Endothelial cell of umbilical vein (primary cell): ENCODE results near the gene ADCY3. TPM values are rescaled to one million over a fixed set of nuclear protein-coding genes. Genes with fewer than 3 reads are reported as not detected.

Experiments
- BruUV-seq: library from RNA; stranded (reverse); fragments of 400-500 nt; replicated peaks from 2 replicates; lab custom pipeline; 2021; lab: Mats Ljungman, UMichigan
- CTCF ChIA-PET: fragments of 300-600, 350-600 bp; sonication (Branson Sonifier 250); formaldehyde crosslinking; loops from one replicate; lab custom pipeline; 2021; ENCODE audit warnings: antibody characterized with exemption, inconsistent platforms; lab: Charles Lee
- POLR2A ChIA-PET: fragments of 300-600, 350-600 bp; sonication (Branson Sonifier 250); formaldehyde crosslinking; loops from one replicate; lab custom pipeline; 2021; ENCODE audit warnings: antibody characterized with exemption, inconsistent platforms; lab: Charles Lee
- DNase-seq: peaks from one replicate; pipeline ENCODE4 v3.0.0-alpha.2; 2011; ENCODE audit warnings: low read depth, low spot score
- FAIRE-seq: peaks from 2 replicates; lab custom pipeline; 2011; peaks lifted over from hg19 to GRCh38; lab: Jason Lieb, UNC
- H2AFZ ChIP-seq: 2 replicates; pipeline ENCODE4 v1.6.0; 2012; ENCODE audit warnings: low read depth, low read length, control low read depth, inconsistent platforms
- H3K27ac ChIP-seq: 2 replicates; pipeline ENCODE4 v1.5.1; 2011; ENCODE audit warnings: low read depth, mild to moderate bottlenecking, control low read depth, low read length, moderate library complexity; ENCODE audit not compliant: insufficient read depth
- H3K27me3 ChIP-seq, 2 experiments: 2 replicates each; pipeline versions ENCODE4 v1.6.0 to v1.6.1; 2011; ENCODE audit warnings: low read length in 2 of 2, mixed read lengths in 1 of 2; ENCODE audit not compliant: control insufficient read depth in 2 of 2, insufficient read depth in 2 of 2
- H3K36me3 ChIP-seq, 2 experiments: 2 replicates in 1 of 2; 3 replicates in 1 of 2; pipeline ENCODE4 v1.5.1; 2011; ENCODE audit warnings: low read length in 2 of 2, mild to moderate bottlenecking in 1 of 2, moderate library complexity in 1 of 2; ENCODE audit not compliant: control insufficient read depth in 2 of 2, insufficient read depth in 2 of 2; ENCODE audit errors: extremely low read depth in 1 of 2
- H3K4me1 ChIP-seq: 3 replicates; pipeline ENCODE4 v1.5.1; 2011; ENCODE audit warnings: mild to moderate bottlenecking, low read length; ENCODE audit not compliant: control insufficient read depth, insufficient read depth; ENCODE audit errors: extremely low read depth
- H3K4me2 ChIP-seq: 2 replicates; pipeline ENCODE4 v1.6.1; 2011; ENCODE audit warnings: low read length, control low read depth, mixed read lengths; ENCODE audit not compliant: insufficient read depth
- H3K4me3 ChIP-seq, 3 experiments: fragments of 200-600 bp in 1 of 3; sonication (generic), shearing (Covaris generic) in 1 of 3; replicated peaks in 1 of 3; 2 replicates each; pipeline ENCODE4 v1.5.1; 2011 to 2016; ENCODE audit warnings: control low read depth in 3 of 3, low read length in 3 of 3, mild to moderate bottlenecking in 2 of 3, inconsistent platforms in 1 of 3, low read depth in 1 of 3, moderate library complexity in 1 of 3; ENCODE audit not compliant: insufficient read depth in 1 of 3
- H3K79me2 ChIP-seq: 2 replicates; pipeline ENCODE4 v1.6.0; 2012; ENCODE audit warnings: low read length, inconsistent platforms; ENCODE audit not compliant: control insufficient read depth, insufficient read depth
- H3K9ac ChIP-seq: replicated peaks from 2 replicates; pipeline ENCODE3; 2011; ENCODE audit warnings: low read length, control low read depth; ENCODE audit not compliant: insufficient read depth; ENCODE audit errors: extremely low read depth
- H3K9me1 ChIP-seq: replicated peaks from 3 replicates; pipeline ENCODE4 v1.6.0; 2011; ENCODE audit warnings: mild to moderate bottlenecking, low read length; ENCODE audit not compliant: control insufficient read depth, insufficient read depth; ENCODE audit errors: extremely low read depth
- H3K9me3 ChIP-seq: replicated peaks from 2 replicates; pipeline ENCODE4 v1.5.1; 2012; ENCODE audit warnings: low read length, inconsistent platforms; ENCODE audit not compliant: control insufficient read depth, insufficient read depth
- H4K20me1 ChIP-seq: replicated peaks from 2 replicates; pipeline ENCODE3; 2011; ENCODE audit warnings: mild to moderate bottlenecking, low read length; ENCODE audit not compliant: control insufficient read depth, insufficient read depth; ENCODE audit errors: extremely low read depth
- CTCF ChIP-seq, 2 donors: IDR thresholded peaks; 1 replicate in 1 of 2; 2 replicates in 1 of 2; pipeline ENCODE4 v1.5.1; 2011; ENCODE audit warnings: low read length in 2 of 2, mild to moderate bottlenecking in 2 of 2, moderate library complexity in 2 of 2, control low read depth in 1 of 2, inconsistent platforms in 1 of 2, low read depth in 1 of 2; ENCODE audit not compliant: insufficient read depth in 1 of 2; ENCODE audit errors: extremely low read depth in 1 of 2
- EZH2 ChIP-seq: IDR thresholded peaks from 2 replicates; pipeline ENCODE4 v1.6.1; 2012; ENCODE audit warnings: borderline replicate concordance, low read depth, mild to moderate bottlenecking, moderate library complexity, low read length, inconsistent platforms; ENCODE audit not compliant: severe bottlenecking
- FOS ChIP-seq: IDR thresholded peaks from 2 replicates; pipeline ENCODE4 v1.6.1; 2011; ENCODE audit warnings: mild to moderate bottlenecking, low read length, moderate library complexity, borderline replicate concordance; ENCODE audit not compliant: insufficient read depth
- GATA2 ChIP-seq: IDR thresholded peaks from 2 replicates; pipeline ENCODE4 v1.7.0; 2011; ENCODE audit warnings: low read depth, mild to moderate bottlenecking, moderate library complexity, mixed read lengths, low read length; ENCODE audit not compliant: insufficient read length, insufficient read depth
- JUN ChIP-seq: IDR thresholded peaks from 2 replicates; pipeline ENCODE4 v1.6.1; 2011; ENCODE audit warnings: borderline replicate concordance, low read depth; ENCODE audit not compliant: insufficient read length, insufficient read depth
- MAX ChIP-seq: IDR thresholded peaks from 2 replicates; pipeline ENCODE4 v1.6.1; 2011; ENCODE audit not compliant: insufficient read depth, insufficient read length
- MYC ChIP-seq: IDR thresholded peaks from one replicate; pipeline ENCODE4 v1.6.1; 2011; ENCODE audit warnings: mild to moderate bottlenecking, low read depth, low read length
- POLR2A ChIP-seq: IDR thresholded peaks from 2 replicates; pipeline ENCODE4 v1.6.1; 2012; ENCODE audit warnings: low read depth, mild to moderate bottlenecking, control low read depth, low read length
- POLR2AphosphoS5 ChIP-seq: IDR thresholded peaks from 2 replicates; pipeline ENCODE4 v1.6.1; 2012; ENCODE audit warnings: low read depth, mild to moderate bottlenecking, control low read depth, low read length, moderate library complexity; ENCODE audit not compliant: insufficient read depth
- dilution Hi-C: fragments of 300-500 bp; cut with MboI; formaldehyde crosslinking; loops from one replicate; pipeline ENCODE4 v1.15.0; 2019; ENCODE audit warnings: low sequenced_read_pairs; ENCODE audit not compliant: extremely low pct_ligation_motif_present
- intact Hi-C: fragments of 100-400 bp; cut with micrococcal nuclease; formaldehyde crosslinking; loops from one replicate; pipeline ENCODE4 v1.10.0; 2022
- polyA plus RNA-seq, 4 experiments: library from polyadenylated mRNA; depleted of rRNA in 3 of 4; stranded (reverse) in 3 of 4; unstranded in 1 of 4; fragments of >200 nt; gene quantifications; 2 replicates each; pipeline versions ENCODE4 v1.2.1 to v1.2.3, GENCODE V29; 2011 to 2012; ENCODE audit warnings: missing spikeins in 1 of 4
- total RNA-seq: library from RNA; stranded (reverse); gene quantifications from 2 replicates; pipeline ENCODE4 v1.2.3, GENCODE V29; 2021

ADCY3 gene
- total and polyA plus RNA-seq, 2 donors (not counting 3 experiments of a cell fraction or from before 2014, with no cell fraction given) = 54.0 to 61.3 TPM

- Histone ChIP-seq H3K79me2 (peaks cover 46% of the 10 kb centered on the region), H3K27me3 (no peaks in the 10 kb centered on the region), H4K20me1 (no peaks in the 10 kb centered on the region), H3K27ac (no peak overlapping the region), H3K36me3 (peaks cover 2 to 11% of the 10 kb centered on the region in 2 experiments), H3K4me2 (no peak overlapping the region), H3K4me1 (peaks cover 19% of the 10 kb centered on the region), H3K9me3 (no peaks in the 10 kb centered on the region), H3K9me1 (no peaks in the 10 kb centered on the region), H3K9ac (no peak overlapping the region), H3K4me3 (no peak overlapping the region), H2AFZ (no peak overlapping the region)
- no peak for TF ChIP-seq GATA2
- ChIA-PET POLR2A (interaction anchor here (0.6 kb wide), 2 partner anchors 454 to 1000 kb away, joined by 3 to 7 read pairs; no protein-coding TSS in a partner anchor), CTCF (interaction anchor here (3.6 to 4.7 kb wide), 2 partner anchors 12 to 22 kb away, joined by 17 to 22 read pairs; partner anchors contain the start of genes CENPO and PTRHD1)
- no TSS peak for BruUV-seq
- DNase-seq = no peak
- FAIRE-seq = no peak
- intact Hi-C loops = no loop called here
- dilution Hi-C loops = no loop called here
Observed at GRCh38 chr2:24814516-24814915, 105.5 kb downstream of the ADCY3 start.

GRCh38 chr2:24813691-24814137 lies 106.3 kb downstream of the ADCY3 start:
- Histone ChIP-seq H3K9ac (no peak overlapping the region), H3K27me3 (no peaks in the 10 kb centered on the region), H3K9me3 (no peaks in the 10 kb centered on the region), H3K4me2 (no peak overlapping the region), H2AFZ (no peak overlapping the region), H3K9me1 (no peaks in the 10 kb centered on the region), H3K27ac (no peak overlapping the region), H3K4me1 (peaks cover 24% of the 10 kb centered on the region), H3K79me2 (peaks cover 53% of the 10 kb centered on the region), H4K20me1 (no peaks in the 10 kb centered on the region), H3K36me3 (peaks cover 0 to 10% of the 10 kb centered on the region in 2 experiments), H3K4me3 (no peak overlapping the region)
- FAIRE-seq (no peak), DNase-seq (no peak)
- dilution Hi-C loops = no loop called here
- ChIA-PET POLR2A (no interaction called here), CTCF (interaction anchor here (2.0 to 4.7 kb wide), 3 partner anchors 13 to 201 kb away, joined by 5 to 22 read pairs (median 17); partner anchors contain the start of genes CENPO and PTRHD1)
- intact Hi-C loops = no loop called here
- BruUV-seq = no TSS peak
- TF ChIP-seq POLR2AphosphoS5 (no peak), GATA2 (no peak), JUN (no peak), FOS (no peak), MAX (no peak), POLR2A (no peak), EZH2 (no peak), MYC (no peak), CTCF (IDR thresholded peaks at IDR 0.05; ENCODE audit: extremely low read depth in 1 of 2, insufficient read depth in 1 of 2, low read depth in 1 of 2, low read length in 2 of 2) (no peak)
